SJCRH30 (cell line): ENCODE data around the gene SCYGR1. TPM values are rescaled to one million over a fixed set of nuclear protein-coding genes. Genes with fewer than 3 reads are reported as not detected.
A peak's percentile ranks its signal among the peaks of the same experiment; 100 is the strongest.

ENCODE experiments used
- DNase-seq, 2 experiments: peaks; one replicate each; pipeline ENCODE4 v3.0.0-alpha.2; 2015 to 2020
- H3K27ac ChIP-seq: fragments of 250-450 bp; sonication (Bioruptor Pico); 2 replicates; pipeline ENCODE4 v1.5.1; 2020; ENCODE audit warnings: mild to moderate bottlenecking, moderate library complexity
- H3K27me3 ChIP-seq: fragments of 250-450 bp; sonication (Bioruptor Pico); 2 replicates; pipeline ENCODE4 v1.5.1; 2020; ENCODE audit warnings: mild to moderate bottlenecking, moderate library complexity
- H3K36me3 ChIP-seq: fragments of 250-450 bp; sonication (Bioruptor Pico); 2 replicates; pipeline ENCODE4 v1.5.1; 2020; ENCODE audit warnings: mild to moderate bottlenecking, moderate library complexity
- H3K4me1 ChIP-seq: fragments of 250-450 bp; sonication (Bioruptor Pico); 2 replicates; pipeline ENCODE4 v1.5.1; 2020; ENCODE audit warnings: mild to moderate bottlenecking, moderate library complexity
- H3K4me3 ChIP-seq: fragments of 250-450 bp; sonication (Bioruptor Pico); 2 replicates; pipeline ENCODE4 v1.5.1; 2020; ENCODE audit warnings: mild to moderate bottlenecking, moderate library complexity
- H3K9me3 ChIP-seq: fragments of 250-450 bp; sonication (Bioruptor Pico); replicated peaks from 2 replicates; pipeline ENCODE4 v1.5.1; 2020; ENCODE audit warnings: mild to moderate bottlenecking, moderate library complexity
- total RNA-seq: library from RNA; depleted of rRNA; stranded (reverse); fragments of >200 nt; shearing (Covaris generic); gene quantifications from 2 replicates; pipeline ENCODE4 v1.2.3, GENCODE V29; 2014

Gene SCYGR1
- total RNA-seq, 1 experiment from 2014 or later, result not detected

DNA sequence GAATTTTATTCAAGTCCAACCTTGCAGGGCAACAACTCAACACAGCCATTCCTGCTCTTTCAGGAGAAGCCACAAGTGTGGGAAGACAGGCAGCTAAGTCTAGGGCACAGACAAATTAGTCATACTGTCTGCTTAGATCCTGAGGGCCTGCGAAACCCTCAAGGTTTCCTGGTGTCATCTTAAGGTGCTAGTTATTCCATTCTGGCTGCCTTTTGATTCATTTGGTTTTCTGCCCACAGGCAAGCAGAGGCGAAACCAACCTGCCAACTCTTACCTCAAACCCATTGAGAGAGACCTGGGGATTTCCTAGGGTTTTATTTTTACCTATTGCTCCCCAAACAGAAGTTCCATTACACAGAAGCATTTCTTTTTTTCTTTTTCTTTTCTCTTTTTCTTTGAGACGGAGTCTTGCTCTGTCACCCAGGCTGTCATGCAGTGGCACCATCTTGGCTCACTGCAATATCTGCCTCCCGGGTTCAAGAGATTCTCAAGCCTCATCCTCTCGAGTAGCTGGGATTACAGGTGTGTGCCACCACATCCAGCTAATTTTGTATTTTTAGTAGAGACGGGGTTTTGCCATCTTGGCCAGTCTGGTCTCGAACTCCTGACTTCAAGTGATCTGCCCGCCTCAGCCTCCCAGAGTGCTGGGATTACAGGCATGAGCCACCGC is 23.7 kb upstream of the SCYGR1 start:
- no peaks in the 10 kb centered on the region for H3K27me3 ChIP-seq
- peaks cover 28% of the 10 kb centered on the region for H3K4me1 ChIP-seq
- no peaks in the 10 kb centered on the region for H3K36me3 ChIP-seq
- H3K9me3 ChIP-seq, result no peaks in the 10 kb centered on the region
- no peak overlapping the region for H3K4me3 ChIP-seq
- peak in 1 of 2 experiments; percentile 24 for DNase-seq
- no peak overlapping the region; the same call in 1 of the 2 replicates for H3K27ac ChIP-seq

DNA sequence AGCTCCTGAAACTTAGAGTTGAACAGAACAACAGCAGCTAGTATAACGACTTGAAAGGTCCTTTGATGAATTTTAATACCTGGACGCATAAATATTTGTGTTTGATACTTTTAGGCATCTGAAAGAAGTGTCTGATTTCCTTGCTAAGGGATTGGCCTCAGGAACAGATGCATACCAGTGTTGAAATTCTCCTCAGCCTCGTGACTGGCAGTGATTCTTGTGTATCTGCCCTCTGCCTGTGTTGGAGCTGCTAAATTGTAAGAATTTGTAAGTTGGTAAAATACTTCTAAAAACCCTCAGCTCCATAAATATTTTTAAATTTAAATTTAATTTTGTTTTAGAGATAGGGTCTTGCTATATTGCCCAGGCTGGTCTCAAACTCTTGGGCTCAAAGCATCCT is 22.4 kb upstream of the SCYGR1 start:
- Histone ChIP-seq H3K27me3 (no peaks in the 10 kb centered on the region), H3K4me1 (peaks cover 20% of the 10 kb centered on the region), H3K4me3 (no peak overlapping the region), H3K9me3 (no peaks in the 10 kb centered on the region), H3K27ac (no peak overlapping the region), H3K36me3 (no peaks in the 10 kb centered on the region)
- no peak for DNase-seq

- peak overlapping the region; percentile 9; the same call in 1 of the 2 replicates for H3K4me3 ChIP-seq
- H3K36me3 ChIP-seq, result no peaks in the 10 kb centered on the region
- no peaks in the 10 kb centered on the region for H3K27me3 ChIP-seq
- H3K9me3 ChIP-seq, result no peaks in the 10 kb centered on the region
- peaks cover 15% of the 10 kb centered on the region for H3K4me1 ChIP-seq
- DNase-seq, result peak; percentile 24 to 41
- H3K27ac ChIP-seq, result no peak overlapping the region
Measured at GRCh38 chr2:227407591-227408151, 19.9 kb upstream of the SCYGR1 start.

- H3K27ac ChIP-seq, result peak overlapping the region; percentile 42
- peak overlapping the region; percentile 8; the same call in 1 of the 2 replicates for H3K4me3 ChIP-seq
- H3K36me3 ChIP-seq, result no peaks in the 10 kb centered on the region
- H3K9me3 ChIP-seq, result no peaks in the 10 kb centered on the region
- peak; percentile 79 to 98 for DNase-seq
- peaks cover 15% of the 10 kb centered on the region for H3K4me1 ChIP-seq
- no peaks in the 10 kb centered on the region for H3K27me3 ChIP-seq
Measured at GRCh38 chr2:227406177-227407031, 18.7 kb upstream of the SCYGR1 start.

DNA sequence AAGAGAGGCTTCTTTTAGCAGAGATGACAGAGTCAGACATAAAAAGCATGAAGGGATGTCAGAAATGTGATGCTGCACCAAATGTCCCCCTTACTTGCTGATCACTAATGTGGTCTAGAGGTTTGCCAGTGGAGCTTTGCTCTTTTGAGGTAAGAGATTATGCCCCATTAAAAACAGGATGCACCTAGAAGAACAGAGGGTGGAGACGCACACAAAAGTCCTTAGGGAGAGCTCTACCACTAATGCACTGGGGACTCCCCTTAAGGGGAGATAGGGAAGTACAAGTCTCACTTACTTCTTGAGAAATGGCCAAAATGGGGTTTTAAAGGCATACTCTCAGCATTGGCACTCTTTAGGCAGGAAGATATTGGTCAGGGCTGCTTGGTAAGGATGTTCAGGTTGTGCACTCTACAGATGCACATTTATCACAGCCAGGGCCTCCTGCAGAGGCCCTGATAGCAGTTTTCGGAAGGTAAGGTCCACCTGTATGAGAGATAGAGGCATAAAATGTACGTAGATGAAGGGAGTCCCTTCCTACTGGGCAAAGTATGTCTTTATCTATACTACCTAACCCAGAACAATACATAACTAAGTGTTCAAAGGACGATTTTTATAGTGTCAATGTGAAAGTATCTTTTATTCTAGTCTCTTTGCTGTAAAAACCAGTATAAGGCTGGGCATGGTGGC is 17.0 kb upstream of the SCYGR1 start:
- H3K4me1 ChIP-seq, result peaks cover 7% of the 10 kb centered on the region
- no peak overlapping the region for H3K27ac ChIP-seq
- no peak for DNase-seq
- H3K27me3 ChIP-seq, result no peaks in the 10 kb centered on the region
- no peaks in the 10 kb centered on the region for H3K9me3 ChIP-seq
- H3K4me3 ChIP-seq, result no peak overlapping the region
- no peaks in the 10 kb centered on the region for H3K36me3 ChIP-seq

- Histone ChIP-seq H3K4me1 (peaks cover 7% of the 10 kb centered on the region), H3K36me3 (no peaks in the 10 kb centered on the region), H3K27me3 (no peaks in the 10 kb centered on the region), H3K27ac (no peak overlapping the region), H3K4me3 (no peak overlapping the region), H3K9me3 (no peaks in the 10 kb centered on the region)
- DNase-seq, result no peak
Measured at GRCh38 chr2:227402959-227403358, 15.2 kb upstream of the SCYGR1 start.

GRCh38 chr2:227402321-227402720 is 14.6 kb upstream of the SCYGR1 start:
- no peaks in the 10 kb centered on the region for H3K36me3 ChIP-seq
- no peaks in the 10 kb centered on the region for H3K27me3 ChIP-seq
- no peak overlapping the region for H3K4me3 ChIP-seq
- H3K9me3 ChIP-seq, result no peaks in the 10 kb centered on the region
- H3K27ac ChIP-seq, result no peak overlapping the region
- peaks cover 7% of the 10 kb centered on the region for H3K4me1 ChIP-seq
- DNase-seq, result no peak

DNA sequence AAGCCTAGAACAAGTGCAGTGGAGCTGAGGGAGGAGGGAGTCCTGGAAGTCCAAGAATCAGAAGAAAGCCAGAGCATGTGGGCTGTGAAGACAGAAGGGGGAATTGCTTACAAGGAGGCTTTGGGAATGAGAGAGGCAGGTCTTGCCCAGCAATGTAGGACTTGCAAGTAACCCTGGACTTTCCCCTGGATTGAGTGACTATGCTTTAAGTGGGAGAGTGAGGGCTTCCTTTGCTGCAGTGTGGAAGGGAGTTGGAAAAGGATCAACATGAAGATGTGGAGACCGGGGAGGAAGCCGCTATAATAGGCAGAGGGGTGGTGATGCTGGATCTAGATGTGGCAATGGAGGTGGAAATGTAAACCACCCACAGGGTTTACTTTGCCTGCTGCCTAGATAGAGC is 13.8 kb upstream of the SCYGR1 start:
- no peak for DNase-seq
- no peaks in the 10 kb centered on the region for H3K36me3 ChIP-seq
- no peak overlapping the region for H3K27ac ChIP-seq
- H3K4me1 ChIP-seq, result peaks cover 3% of the 10 kb centered on the region
- no peaks in the 10 kb centered on the region for H3K9me3 ChIP-seq
- H3K4me3 ChIP-seq, result no peak overlapping the region
- no peaks in the 10 kb centered on the region for H3K27me3 ChIP-seq

GRCh38 chr2:227398684-227399670 is 11.2 kb upstream of the SCYGR1 start:
- H3K36me3 ChIP-seq, result no peaks in the 10 kb centered on the region
- H3K9me3 ChIP-seq, result no peaks in the 10 kb centered on the region
- no peak overlapping the region for H3K27ac ChIP-seq
- H3K27me3 ChIP-seq, result no peaks in the 10 kb centered on the region
- no peak for DNase-seq
- no peak overlapping the region for H3K4me3 ChIP-seq
- no peaks in the 10 kb centered on the region for H3K4me1 ChIP-seq

- Histone ChIP-seq H3K27me3 (no peaks in the 10 kb centered on the region), H3K4me3 (no peak overlapping the region), H3K27ac (no peak overlapping the region), H3K4me1 (no peaks in the 10 kb centered on the region), H3K9me3 (no peaks in the 10 kb centered on the region), H3K36me3 (no peaks in the 10 kb centered on the region)
- no peak for DNase-seq
Measured at GRCh38 chr2:227397562-227397961, 9.8 kb upstream of the SCYGR1 start.

GRCh38 chr2:227395556-227395955 is 7.8 kb upstream of the SCYGR1 start:
- Histone ChIP-seq H3K36me3 (no peaks in the 10 kb centered on the region), H3K27ac (no peak overlapping the region), H3K9me3 (no peaks in the 10 kb centered on the region), H3K4me1 (no peaks in the 10 kb centered on the region), H3K4me3 (no peak overlapping the region), H3K27me3 (no peaks in the 10 kb centered on the region)
- no peak for DNase-seq

DNA sequence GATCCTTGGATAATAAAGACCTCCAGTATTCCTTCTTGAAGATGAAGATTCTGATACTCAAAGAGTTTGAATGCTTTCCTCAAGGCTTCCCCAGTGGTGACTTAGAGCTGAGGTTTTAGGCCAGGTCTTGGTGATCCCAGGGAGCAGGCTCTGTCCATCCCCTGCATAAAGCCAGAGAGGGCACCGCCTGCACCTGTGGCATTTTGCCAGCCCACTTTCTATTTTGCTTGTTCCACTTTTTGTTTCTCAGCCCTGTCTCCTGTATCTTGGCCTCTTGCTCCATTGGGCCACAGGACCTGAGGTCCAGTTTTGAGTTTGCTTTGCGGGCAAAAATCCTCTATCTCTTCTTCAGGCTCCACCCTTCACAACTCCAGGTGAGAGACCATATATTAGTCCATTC is 6.7 kb upstream of the SCYGR1 start:
- Histone ChIP-seq H3K4me3 (no peak overlapping the region), H3K4me1 (no peaks in the 10 kb centered on the region), H3K36me3 (no peaks in the 10 kb centered on the region), H3K9me3 (no peaks in the 10 kb centered on the region; the same call in 1 of the 2 replicates), H3K27me3 (no peaks in the 10 kb centered on the region), H3K27ac (no peak overlapping the region)
- DNase-seq, result no peak

GRCh38 chr2:227390468-227391256 is 2.9 kb upstream of the SCYGR1 start:
- no peaks in the 10 kb centered on the region for H3K27me3 ChIP-seq
- H3K27ac ChIP-seq, result no peak overlapping the region
- no peaks in the 10 kb centered on the region for H3K36me3 ChIP-seq
- no peaks in the 10 kb centered on the region; the same call in 1 of the 2 replicates for H3K9me3 ChIP-seq
- no peak for DNase-seq
- no peaks in the 10 kb centered on the region for H3K4me1 ChIP-seq
- no peak overlapping the region for H3K4me3 ChIP-seq
